HG03135 (cell line): ENCODE data around the gene TNS3.

ENCODE experiments used
- ATAC-seq: cut with Tn5 transposase; IDR thresholded peaks from one replicate; pipeline ENCODE4 v1.9.1; 2021; ENCODE audit warnings: mild to moderate bottlenecking, moderate library complexity; ENCODE audit not compliant: unreplicated experiment

TNS3 gene

GRCh38 chr7:47249361-47249760, 332.6 kb downstream of the TNS3 start:
- no peak for ATAC-seq

- ATAC-seq = no peak
Measured at GRCh38 chr7:47248797-47249196, 333.1 kb downstream of the TNS3 start.

GRCh38 chr7:47247132-47247531, 334.8 kb downstream of the TNS3 start:
- ATAC-seq = no peak

- no peak for ATAC-seq
Measured at GRCh38 chr7:47244692-47245091, 337.2 kb downstream of the TNS3 start.

- no peak for ATAC-seq
Measured at GRCh38 chr7:47241112-47242065, 340.5 kb downstream of the TNS3 start.

GRCh38 chr7:47239931-47240421, 341.9 kb downstream of the TNS3 start:
- no peak for ATAC-seq

- ATAC-seq = no peak
Measured at GRCh38 chr7:47239034-47239433, 342.9 kb downstream of the TNS3 start.

- no peak for ATAC-seq
Measured at GRCh38 chr7:47236480-47237129, 345.3 kb downstream of the TNS3 start.

GRCh38 chr7:47233996-47234395, 347.9 kb downstream of the TNS3 start:
- ATAC-seq = no peak

- no peak for ATAC-seq
Measured at GRCh38 chr7:47232751-47233412, 349.0 kb downstream of the TNS3 start.

GRCh38 chr7:47231627-47232026, 350.3 kb downstream of the TNS3 start:
- no peak for ATAC-seq

- no peak for ATAC-seq
Measured at GRCh38 chr7:47231032-47231431, 350.9 kb downstream of the TNS3 start.

- ATAC-seq = no peak
Measured at GRCh38 chr7:47228386-47229014, 353.4 kb downstream of the TNS3 start.

GRCh38 chr7:47227762-47228177, 354.1 kb downstream of the TNS3 start:
- peak; percentile 87 for ATAC-seq

- ATAC-seq = no peak
Measured at GRCh38 chr7:47226696-47227095, 355.2 kb downstream of the TNS3 start.

- no peak for ATAC-seq
Measured at GRCh38 chr7:47225387-47226131, 356.4 kb downstream of the TNS3 start.
